Skeletal muscle cell (primary cell): ENCODE data around the gene GPC3.
"Not testable (repeated sequence)": the region's sequence is repeated elsewhere in the genome, so short reads cannot be mapped to it uniquely, and the experiment has no call there.

Experiments
- DNase-seq: peaks from one replicate; pipeline ENCODE4 v3.0.0-alpha.2; 2010; ENCODE audit warnings: low read depth
- H3K4me3 ChIP-seq: 2 replicates; pipeline ENCODE4 v1.5.1; 2011; ENCODE audit warnings: low read depth, mild to moderate bottlenecking, control low read depth, low read length, moderate library complexity

The GPC3 gene

DNA sequence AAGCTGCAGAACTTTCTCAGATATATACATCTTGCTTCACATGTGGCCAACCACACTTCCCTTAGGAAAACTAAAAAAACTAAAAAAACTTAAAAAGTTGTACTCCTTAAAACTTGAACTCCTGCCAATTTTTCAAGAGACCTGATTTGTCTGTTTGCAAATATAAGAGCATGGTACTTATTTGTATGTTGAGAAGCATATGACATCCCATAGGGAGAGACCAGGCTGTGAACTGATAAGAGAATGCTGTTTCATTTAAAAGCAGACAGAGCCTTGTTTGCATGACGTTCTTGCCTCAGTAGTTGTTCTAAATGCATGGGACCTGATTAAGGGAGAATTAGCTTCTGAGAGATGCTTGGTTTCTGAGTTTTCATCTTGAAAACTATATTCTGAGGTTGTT is 169.9 kb downstream of the GPC3 start:
- H3K4me3 ChIP-seq, result no peak overlapping the region
- DNase-seq, result no peak

DNA sequence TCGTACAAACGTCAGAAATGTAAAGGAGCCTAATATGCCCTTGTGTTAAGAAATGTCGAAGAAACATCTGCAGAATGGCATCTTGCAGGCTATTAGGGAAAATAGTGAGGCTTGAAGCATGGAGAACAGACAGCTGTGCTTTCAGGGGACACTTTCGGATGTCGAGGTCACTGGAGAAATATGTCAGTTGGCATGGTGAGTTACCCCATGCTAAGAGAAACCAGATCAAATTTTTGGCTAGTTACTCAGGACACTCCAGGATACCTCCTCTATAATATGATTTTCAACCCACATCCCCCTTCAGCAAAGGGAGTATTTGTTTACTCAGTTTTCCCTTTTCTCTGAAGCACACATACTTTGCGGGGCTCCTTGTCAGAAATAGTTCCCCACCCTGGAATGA is 171.4 kb downstream of the GPC3 start:
- H3K4me3 ChIP-seq, result no peak overlapping the region
- DNase-seq, result no peak

DNA sequence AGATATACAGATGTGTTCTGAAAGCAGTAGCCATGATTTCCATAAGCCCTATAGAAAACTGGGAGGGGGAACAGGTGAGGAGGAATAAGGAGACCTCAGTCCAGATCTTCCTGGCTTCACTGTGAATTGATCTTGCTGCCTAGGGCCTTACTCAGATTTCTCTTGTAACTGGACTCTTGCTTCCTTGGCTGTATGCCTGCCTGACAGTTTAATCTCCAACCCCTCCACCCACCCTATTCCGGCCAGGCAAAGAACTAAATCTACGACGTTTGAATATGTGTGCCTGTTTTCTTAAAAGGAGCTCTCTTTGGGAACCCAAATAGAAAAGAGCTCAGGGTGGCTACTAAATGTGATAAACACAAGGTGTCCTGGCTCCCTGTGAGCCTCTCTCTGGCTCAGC is 173.0 kb downstream of the GPC3 start:
- H3K4me3 ChIP-seq, result no peak overlapping the region
- no peak for DNase-seq

DNA sequence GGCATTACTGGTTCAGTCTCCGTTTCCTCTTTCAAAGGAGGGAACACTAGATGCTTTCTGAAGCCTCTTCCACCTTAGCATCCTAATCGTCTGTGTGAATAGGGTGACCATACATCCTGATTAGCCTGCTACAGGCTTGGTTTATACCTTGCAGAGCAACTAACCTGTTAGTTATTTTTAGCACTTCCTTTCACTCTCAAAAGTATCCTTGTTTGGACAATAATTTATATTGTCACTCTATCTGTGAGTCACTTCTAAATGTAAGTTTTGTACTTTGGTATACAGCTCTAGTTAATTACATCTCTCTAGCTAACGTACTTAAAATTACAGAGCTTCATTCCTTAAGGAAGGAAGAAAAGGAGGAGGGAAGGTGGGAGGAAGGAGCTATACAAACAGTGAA is 174.5 kb downstream of the GPC3 start:
- no peak overlapping the region for H3K4me3 ChIP-seq
- DNase-seq, result no peak

DNA sequence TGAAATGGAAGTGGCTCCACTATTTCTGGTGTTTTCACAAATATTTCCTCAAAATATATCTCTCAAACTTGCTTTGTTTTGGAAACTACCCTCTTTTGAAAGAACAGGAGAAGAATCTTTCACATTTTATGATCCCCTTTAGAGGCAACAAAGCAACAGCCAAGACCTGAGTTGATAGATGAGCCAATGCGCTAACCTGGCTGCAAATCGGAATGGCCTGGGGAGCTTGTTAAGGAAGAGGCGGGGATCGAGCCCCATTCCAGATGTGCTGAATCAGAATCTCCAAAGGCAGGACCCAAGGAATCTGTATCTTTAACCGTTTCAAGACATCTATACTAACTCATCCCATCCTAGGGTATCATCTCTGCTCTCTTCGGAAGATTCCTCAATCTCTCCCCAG is 181.3 kb downstream of the GPC3 start:
- no peak for DNase-seq
- H3K4me3 ChIP-seq, result no peak overlapping the region

DNA sequence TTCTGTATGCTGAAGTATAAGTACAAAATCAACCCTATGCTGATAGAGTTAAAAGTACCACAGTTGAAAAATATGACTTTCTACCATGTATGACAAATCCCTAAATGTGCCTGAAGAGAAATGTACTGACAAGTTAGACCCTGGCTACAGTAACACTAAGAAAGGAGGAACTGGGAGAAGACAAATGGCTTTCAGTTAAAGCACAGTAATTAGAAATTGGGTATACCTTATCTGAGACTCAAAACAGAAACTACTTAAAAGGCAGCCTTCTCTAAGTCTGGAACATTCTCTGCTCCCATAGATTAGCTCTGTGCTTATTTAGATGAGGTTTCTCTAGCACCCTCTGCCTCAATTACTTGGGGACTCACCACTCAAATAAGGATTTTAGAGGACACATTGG is 189.1 kb downstream of the GPC3 start:
- DNase-seq, result no peak
- H3K4me3 ChIP-seq, result no peak overlapping the region

DNA sequence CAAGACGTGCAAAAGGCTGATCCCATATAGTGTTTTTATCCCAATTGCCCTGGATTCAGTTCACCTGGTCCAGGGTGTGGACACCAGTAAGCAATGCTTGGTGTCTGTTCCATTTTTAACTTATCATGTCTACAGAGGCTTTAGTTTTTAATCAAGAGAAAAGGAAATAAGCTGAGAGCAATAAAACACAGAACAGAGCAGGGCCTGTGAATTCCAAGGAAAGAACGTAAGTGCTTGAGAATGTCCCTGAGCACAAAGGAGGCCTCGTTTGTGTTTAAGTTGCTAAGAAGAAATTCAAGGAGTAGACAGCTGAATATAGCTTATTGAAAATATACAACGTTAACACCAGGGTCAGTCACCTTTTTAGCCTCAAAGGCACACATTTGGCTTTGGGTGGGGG is 191.3 kb downstream of the GPC3 start:
- peak; percentile 6 for DNase-seq
- no peak overlapping the region for H3K4me3 ChIP-seq

DNA sequence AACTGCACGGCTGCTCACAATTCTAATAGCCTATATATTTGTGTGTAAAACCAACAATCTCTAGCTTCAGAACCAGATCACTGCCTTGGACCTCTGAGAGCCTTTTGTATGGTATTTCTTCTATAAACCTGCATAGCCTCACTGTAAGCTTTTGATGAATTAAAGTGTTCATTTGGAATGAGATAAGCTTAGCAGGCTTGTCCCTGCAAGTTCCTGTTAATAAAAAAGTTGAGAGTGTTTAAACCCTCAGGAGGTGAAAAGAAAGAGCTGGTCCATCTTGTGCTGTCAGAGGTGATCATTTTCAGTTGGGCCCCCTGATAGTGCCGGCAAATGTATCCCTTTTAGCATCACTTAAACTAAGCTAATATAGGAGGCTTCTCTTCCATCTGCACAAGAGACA is 191.8 kb downstream of the GPC3 start:
- no peak overlapping the region for H3K4me3 ChIP-seq
- no peak for DNase-seq

DNA sequence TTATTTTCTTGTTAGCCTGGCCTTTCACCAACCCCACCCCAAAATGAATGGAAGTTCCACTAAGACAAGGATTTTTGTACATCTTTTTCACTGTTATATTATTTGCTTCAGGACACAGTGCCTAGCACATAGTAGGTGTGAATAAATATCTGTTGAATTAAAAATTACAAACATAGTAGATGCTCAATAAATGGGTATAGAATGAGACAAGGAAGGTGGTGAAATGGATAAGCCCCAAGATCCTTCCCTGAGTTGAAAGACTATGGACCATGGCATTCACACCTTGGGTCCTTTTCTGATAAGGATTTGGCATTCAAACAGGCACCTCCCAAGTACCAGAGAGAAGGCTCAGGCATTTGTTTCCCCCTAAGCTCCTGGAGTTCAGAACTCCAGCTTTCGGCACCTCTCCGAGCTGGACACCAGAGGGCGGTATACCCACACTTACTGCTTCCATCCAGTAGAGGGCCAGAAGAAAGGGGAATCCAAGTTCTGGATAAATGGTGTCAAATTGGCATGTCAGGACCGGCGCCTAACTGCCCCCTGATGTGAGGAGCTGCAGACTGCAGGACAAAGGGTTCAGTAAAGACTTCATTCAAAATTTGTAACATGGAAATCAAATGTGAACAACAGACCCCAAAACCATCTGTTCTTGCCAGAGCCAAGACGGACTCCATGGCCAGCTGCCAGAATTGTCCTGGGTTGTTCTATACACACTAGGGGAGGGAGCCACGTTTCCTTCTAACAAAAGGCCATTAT is 193.0 kb downstream of the GPC3 start:
- DNase-seq, result peak; percentile 18
- peak overlapping the region; percentile 33 for H3K4me3 ChIP-seq

DNA sequence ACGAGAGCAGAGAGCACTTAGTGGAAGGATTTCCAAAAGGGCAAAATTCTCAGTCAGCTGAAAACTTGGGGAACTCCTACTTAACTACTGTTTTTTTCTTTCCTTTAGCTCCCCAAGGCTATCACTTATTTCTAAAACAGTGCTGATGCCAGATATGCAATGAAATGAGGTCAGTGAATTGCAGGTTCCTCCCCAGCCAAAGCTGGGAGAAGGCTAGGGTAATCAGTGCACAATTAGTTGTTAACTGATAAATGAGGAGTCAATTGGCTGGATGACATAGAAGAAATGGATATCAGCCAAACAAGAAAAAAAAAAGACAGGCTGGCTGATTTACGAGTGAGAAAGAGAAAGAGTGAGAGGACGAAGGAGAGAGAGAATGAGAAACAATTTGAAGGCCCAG is 195.6 kb downstream of the GPC3 start:
- no peak for DNase-seq
- no peak overlapping the region for H3K4me3 ChIP-seq

DNA sequence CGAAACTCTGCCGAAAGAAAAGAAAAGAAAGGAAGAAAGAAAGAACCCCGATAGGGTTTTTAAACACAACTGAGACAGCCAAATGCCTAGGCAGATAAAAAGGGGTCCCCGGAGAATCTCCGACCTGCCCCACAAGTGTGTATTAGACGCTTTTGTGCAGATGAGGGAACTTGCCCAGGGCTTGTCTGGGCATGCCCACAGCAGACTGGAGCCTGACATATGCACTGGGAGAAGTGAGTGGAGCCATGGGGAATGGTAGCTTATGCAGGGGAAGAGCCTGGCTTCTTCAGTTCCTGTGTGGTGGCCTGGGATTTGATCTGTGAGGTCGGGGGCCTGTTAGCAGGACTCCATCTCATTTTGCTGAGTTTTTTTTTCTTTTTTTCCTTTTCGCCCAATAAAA is 199.0 kb downstream of the GPC3 start:
- DNase-seq, result no peak
- H3K4me3 ChIP-seq, result no peak overlapping the region

DNA sequence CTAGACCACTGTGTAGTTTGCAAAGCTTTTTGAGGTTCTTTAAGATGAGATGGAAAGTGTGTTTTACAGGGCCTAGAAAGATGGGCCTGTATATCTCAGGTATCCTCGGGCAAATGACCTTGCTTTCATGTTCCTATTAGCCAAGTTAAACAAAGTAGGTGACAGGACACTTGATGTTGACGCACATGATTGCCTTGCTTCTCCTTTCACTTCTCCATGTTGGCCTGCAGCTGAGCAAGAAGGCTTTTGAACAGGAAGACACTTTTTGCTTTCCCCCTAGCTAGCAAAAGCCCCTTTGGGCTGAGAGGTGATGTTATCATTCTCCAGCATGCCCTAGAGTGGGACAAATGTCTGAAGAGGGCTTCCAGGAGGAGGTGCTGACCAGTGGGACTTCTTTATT is 202.1 kb downstream of the GPC3 start:
- DNase-seq, result no peak
- no peak overlapping the region for H3K4me3 ChIP-seq

DNA sequence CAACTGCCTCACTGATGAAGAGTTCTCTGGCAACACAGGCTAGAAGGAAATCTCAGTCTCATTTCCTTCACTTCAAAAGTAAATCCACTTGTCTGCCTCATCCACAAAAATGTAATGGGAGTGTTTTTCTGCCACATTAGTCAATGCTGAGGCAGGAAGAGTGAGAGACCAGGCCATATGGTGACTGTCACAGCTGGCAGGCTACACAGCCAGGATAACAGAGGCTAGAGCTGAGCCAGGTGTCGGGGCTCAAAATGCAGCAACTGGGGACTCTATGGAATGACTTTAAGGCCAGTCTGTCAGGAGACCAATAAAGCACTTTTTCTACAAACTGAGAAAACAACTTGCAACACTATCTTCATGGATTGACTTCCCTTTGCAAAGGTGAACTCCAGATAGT is 204.2 kb downstream of the GPC3 start:
- DNase-seq, result no peak
- H3K4me3 ChIP-seq, result no peak overlapping the region

DNA sequence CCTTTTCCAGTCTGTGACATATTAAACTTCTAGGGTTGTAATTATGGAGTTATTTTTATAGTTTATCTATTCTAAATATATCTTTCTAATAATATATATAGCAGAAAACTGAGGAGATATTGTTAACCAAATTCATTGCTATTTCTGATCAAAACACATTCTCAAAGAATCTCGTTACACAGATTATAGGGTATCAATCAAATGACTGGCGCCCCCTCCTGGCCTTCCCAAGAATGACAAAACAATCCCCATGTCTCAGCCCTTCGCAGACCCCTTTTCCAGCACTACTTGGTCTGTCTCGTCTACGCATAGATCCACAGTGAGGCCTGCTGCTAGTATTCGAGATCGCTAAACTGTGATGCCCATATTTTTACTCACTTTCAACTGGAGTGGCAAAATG is 209.3 kb downstream of the GPC3 start:
- DNase-seq, result no peak
- H3K4me3 ChIP-seq, result no peak overlapping the region

DNA sequence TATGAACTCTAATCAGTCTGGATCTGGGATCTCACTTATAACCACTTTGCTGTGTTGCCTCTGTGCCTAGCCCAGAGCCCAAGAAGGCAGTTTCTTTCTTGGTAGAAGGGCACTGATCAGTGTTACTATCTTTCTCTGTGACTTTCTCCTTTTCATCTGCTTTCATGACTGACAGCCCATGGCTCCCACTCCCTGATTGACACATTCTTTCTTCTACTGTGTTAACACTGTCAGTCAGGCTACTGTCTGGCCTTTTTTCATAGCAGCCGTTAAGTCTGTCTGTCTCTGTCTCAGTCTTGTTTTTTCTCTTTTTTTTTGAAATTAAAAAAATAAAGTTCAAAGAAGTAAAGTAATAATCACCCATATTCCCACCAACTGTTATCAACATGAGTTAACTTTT is 210.6 kb downstream of the GPC3 start:
- no peak overlapping the region for H3K4me3 ChIP-seq
- DNase-seq, result no peak

DNA sequence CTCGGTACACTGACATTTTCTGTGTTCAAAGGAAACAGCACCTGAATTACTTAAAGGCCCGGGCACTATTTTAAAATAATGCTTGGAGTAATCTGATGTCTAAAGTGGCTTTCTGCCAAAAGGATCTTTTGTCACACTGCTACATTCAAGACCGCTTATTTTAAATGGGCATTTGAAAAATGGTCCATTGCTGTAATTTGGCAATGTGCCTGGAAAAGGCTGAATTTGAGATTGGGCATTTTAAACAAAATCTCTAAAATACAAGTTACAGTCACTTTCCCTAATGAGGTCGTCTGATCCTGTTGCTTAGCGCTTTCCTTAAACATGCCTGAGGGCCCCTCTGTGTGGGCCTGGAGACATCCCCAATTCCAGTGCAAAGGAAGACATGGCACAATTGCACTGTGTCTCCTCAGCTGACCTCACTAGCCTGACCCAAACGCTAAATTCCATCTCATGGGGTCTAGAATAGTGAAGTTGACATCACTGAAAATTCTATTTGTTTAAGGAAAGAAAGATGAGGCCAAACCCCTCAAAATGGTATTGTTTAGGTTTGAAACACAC is 214.2 kb downstream of the GPC3 start:
- H3K4me3 ChIP-seq, result no peak overlapping the region
- DNase-seq, result no peak

DNA sequence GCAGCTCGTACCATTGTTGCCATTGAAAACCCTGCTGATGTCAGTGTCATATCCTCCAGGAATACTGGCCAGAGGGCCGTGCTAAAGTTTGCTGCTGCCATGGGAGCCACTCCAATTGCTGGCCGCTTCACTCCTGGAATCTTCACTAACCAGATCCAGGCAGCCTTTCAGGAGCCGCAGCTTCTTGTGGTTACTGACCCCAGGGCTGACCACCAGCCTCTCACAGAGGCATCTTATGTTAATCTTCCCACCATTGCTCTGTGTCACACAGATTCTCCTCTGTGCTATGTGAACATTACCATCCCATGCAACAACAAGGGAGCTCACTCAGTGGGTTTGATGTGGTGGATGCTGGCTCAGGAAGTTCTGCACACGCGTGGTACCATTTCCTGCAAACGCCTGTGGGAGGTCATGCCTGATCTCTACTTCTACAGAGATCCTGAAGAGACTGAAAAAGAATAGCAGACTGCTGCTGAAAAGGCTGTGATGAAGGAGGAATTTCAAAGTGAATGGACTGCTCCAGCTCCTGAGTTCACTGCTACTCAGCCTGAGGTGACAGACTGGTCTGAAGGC is 222.3 kb downstream of the GPC3 start:
- DNase-seq, H3K4me3 ChIP-seq: not testable (repeated sequence)

DNA sequence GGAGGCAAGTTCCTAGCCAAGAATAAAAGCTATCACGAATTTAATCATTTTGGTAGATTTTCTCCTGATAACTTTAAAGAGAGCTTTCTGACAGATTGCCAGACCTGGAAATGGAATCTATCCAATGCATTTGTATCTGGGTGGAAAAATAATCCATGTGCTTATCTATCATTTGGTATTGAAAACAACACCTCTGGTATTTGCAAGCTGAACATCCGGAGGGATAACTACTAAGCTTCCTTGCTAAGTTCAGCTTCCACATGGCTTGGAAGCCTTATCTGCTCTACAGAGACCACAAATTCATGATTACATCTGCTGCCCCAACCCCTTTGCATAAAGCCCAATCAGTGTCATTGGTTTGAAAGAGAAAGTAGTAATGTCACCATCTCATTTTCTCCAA is 230.7 kb downstream of the GPC3 start:
- no peak for DNase-seq
- H3K4me3 ChIP-seq, result no peak overlapping the region

DNA sequence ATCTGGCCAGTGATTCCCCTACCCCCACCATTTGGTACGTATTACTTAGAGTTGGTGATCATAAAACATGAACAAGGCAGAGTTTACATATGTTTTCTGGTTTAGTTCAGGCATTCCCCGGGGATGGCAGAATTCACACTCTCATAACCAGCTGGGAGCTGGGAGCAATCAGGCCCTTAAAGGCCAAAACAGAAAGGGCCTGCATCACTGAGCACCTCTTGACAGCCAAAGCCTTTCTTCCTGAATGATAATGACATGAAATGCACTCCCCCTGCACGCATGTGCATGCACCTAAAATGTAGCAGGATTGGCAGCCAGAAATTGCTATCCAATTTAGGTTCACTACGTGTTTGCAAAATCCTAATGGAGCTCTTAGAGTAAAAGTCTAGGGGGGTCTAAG is 235.4 kb downstream of the GPC3 start:
- H3K4me3 ChIP-seq, result no peak overlapping the region
- no peak for DNase-seq

DNA sequence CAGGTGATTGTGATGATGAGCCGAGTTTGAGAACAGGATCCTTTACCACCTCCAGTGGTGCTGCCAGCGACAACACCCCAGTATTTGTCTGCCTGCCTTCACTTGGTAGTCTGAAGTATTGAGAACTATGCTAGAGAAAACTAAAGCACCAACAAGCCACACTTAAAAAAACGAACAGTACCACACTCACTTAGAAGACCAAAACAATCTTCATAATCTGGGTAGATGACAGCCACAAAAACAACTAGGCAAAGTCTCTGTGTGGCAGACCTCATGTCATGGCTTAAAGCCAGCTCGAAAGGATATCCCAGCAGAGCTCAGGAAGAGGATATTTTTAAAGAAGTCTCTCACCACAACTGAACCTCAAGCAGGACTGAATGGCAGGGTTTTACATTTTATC is 236.0 kb downstream of the GPC3 start:
- H3K4me3 ChIP-seq, result no peak overlapping the region
- no peak for DNase-seq

DNA sequence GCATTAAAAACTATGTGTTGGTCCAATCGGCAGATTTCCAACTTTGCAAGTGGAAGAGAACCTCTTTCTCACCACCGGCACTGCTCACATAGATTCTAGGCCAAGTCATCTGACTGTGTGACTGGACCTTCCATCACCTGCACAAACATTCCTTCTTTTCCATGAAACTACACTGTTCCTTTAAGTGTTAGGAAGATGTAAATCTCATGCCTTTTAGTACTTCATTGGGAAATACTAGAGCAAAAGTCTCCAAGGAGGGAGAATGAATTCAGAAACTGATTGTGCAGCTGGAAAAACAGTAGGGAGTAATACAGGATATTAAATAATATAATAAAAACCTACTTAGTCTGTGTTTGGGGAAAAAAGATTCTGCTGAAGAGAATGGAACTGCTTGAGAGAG is 238.2 kb downstream of the GPC3 start:
- DNase-seq, result no peak
- no peak overlapping the region for H3K4me3 ChIP-seq
